NCI-H345 (cell line): Measurements from ENCODE around the gene GRIN2B.

ENCODE experiments used
- DNase-seq: peaks from one replicate; lab custom pipeline; 2025; lab: John Stamatoyannopoulos, UW

GRIN2B gene

GRCh38 chr12:13981296-13981962 is at the start of gene GRIN2B:
Gene GRIN2B, minus strand, starts transcription at chr12:13981602. Its CDS starts 115,394 bp downstream, at chr12:13866208.
- peak; percentile 56 for DNase-seq

GRCh38 chr12:14026537-14026936 is 45.1 kb upstream of the GRIN2B start:
- DNase-seq: no peak

- DNase-seq: no peak
Measured at GRCh38 chr12:14024591-14024990, 43.2 kb upstream of the GRIN2B start.

GRCh38 chr12:14018080-14018479 is 36.7 kb upstream of the GRIN2B start:
- DNase-seq: no peak

GRCh38 chr12:14010989-14011388 is 29.6 kb upstream of the GRIN2B start:
- DNase-seq: no peak

GRCh38 chr12:14007639-14008038 is 26.2 kb upstream of the GRIN2B start:
- no peak for DNase-seq

GRCh38 chr12:13992585-13992984 is 11.2 kb upstream of the GRIN2B start:
- DNase-seq: no peak

- DNase-seq: no peak
Measured at GRCh38 chr12:13992106-13992505, 10.7 kb upstream of the GRIN2B start.

- no peak for DNase-seq
Measured at GRCh38 chr12:13986031-13986430, 4.6 kb upstream of the GRIN2B start.

GRCh38 chr12:13981990-13982389 is 588 bp upstream of the GRIN2B start:
- peak; percentile 22 for DNase-seq

GRCh38 chr12:13980538-13981295 is 685 bp downstream of the GRIN2B start:
- DNase-seq: peak; percentile 37

- no peak for DNase-seq
Measured at GRCh38 chr12:13979772-13980378, 1.5 kb downstream of the GRIN2B start.

GRCh38 chr12:13978876-13979275 is 2.5 kb downstream of the GRIN2B start:
- DNase-seq: no peak

GRCh38 chr12:13976880-13977279 is 4.5 kb downstream of the GRIN2B start:
- DNase-seq: no peak

GRCh38 chr12:13976028-13976584 is 5.3 kb downstream of the GRIN2B start:
- DNase-seq: no peak

- DNase-seq: no peak
Measured at GRCh38 chr12:13973996-13974395, 7.4 kb downstream of the GRIN2B start.

GRCh38 chr12:13970803-13971202 is 10.6 kb downstream of the GRIN2B start:
- no peak for DNase-seq

- DNase-seq: no peak
Measured at GRCh38 chr12:13968281-13968680, 13.1 kb downstream of the GRIN2B start.

GRCh38 chr12:13964666-13965065 is 16.7 kb downstream of the GRIN2B start:
- no peak for DNase-seq

- DNase-seq: no peak
Measured at GRCh38 chr12:13962699-13963098, 18.7 kb downstream of the GRIN2B start.

GRCh38 chr12:13961971-13962370 is 19.4 kb downstream of the GRIN2B start:
- no peak for DNase-seq

- no peak for DNase-seq
Measured at GRCh38 chr12:13959131-13959723, 22.2 kb downstream of the GRIN2B start.
